GM12892 (cell line): ENCODE measurements around the gene HINT1.
A peak's percentile ranks its signal among the peaks of the same experiment; 100 is the strongest.
"Not testable (repeated sequence)": the region's sequence is repeated elsewhere in the genome, so short reads cannot be mapped to it uniquely, and the experiment has no call there.

Experiments
- DNase-seq: peaks from one replicate; pipeline ENCODE4 v3.0.0; 2011; ENCODE audit not compliant: insufficient read length
- FAIRE-seq: peaks from 2 replicates; lab custom pipeline; 2011; peaks lifted over from hg19 to GRCh38; lab: Jason Lieb, UNC
- POLR2A ChIP-seq: IDR thresholded peaks from 2 replicates; pipeline ENCODE4 v1.6.1; 2011; ENCODE audit warnings: low read depth, low read length, control low read depth
- POLR2AphosphoS5 ChIP-seq: IDR thresholded peaks from 2 replicates; pipeline ENCODE4 v1.6.1; 2011; ENCODE audit warnings: low read depth, low read length, control low read depth
- TAF1 ChIP-seq: IDR thresholded peaks from 2 replicates; pipeline ENCODE4 v1.6.1; 2011; ENCODE audit warnings: low read depth, mild to moderate bottlenecking, control low read depth, low read length, borderline replicate concordance

Gene HINT1

GRCh38 chr5:131196331-131196730 is 31.3 kb upstream of the HINT1 start:
- DNase-seq (no peak), FAIRE-seq (no peak)
- TF ChIP-seq TAF1 (no peak), POLR2A (no peak), POLR2AphosphoS5 (no peak)

DNA sequence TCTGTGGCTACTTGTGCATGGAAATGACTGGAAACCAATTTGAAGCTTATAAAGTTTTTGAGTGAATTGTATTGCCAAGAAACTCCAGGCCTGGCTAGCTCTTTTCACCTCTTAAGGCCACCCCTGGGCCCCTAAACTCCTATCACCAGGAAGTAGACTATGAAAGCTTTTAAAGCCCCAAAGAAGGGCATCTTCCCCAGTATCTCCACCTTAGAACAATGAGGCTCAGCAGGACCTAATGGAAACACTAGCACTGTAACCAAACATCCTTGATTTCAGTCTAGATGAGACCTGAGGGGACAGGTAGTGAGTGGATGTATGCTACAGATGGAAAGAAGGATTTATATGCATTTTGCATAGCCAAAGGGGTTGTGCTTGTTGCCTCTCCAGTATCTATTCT is 30.6 kb upstream of the HINT1 start:
- DNase-seq (no peak), FAIRE-seq (no peak)
- TF ChIP-seq POLR2A, result no peak
- no peak for TF ChIP-seq TAF1
- TF ChIP-seq POLR2AphosphoS5, result no peak

- TF ChIP-seq POLR2AphosphoS5 (no peak), TAF1 (no peak)
- no peak for FAIRE-seq
- no peak for DNase-seq
Observed at GRCh38 chr5:131194725-131195124, 29.7 kb upstream of the HINT1 start.

GRCh38 chr5:131193897-131194296 is 28.8 kb upstream of the HINT1 start:
- FAIRE-seq, result not testable (repeated sequence)

DNA sequence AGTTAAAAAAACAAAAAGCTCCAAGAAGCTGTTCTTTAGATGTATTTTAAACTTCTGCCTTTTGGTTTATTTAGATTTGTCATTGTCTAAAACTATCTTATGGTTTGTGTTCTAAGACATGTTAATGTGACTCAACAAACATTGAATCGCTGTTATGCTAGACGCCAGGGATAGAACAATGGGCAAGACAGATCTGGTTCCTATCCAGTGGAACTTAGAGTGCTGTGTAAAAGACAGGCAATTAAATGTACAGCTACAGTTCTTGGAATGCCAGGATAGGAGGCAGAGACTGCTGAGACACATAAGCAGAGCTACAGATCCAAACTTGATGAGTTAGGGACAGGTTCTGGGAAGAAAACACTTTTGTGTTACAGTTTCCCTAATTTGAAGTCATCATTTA is 28.1 kb upstream of the HINT1 start:
- no peak for DNase-seq
- FAIRE-seq, result peak; percentile 21
- TF ChIP-seq POLR2A, result no peak
- no peak for TF ChIP-seq POLR2AphosphoS5
- TF ChIP-seq TAF1, result no peak

More at GRCh38 chr5:131193897-131194296, 28.8 kb upstream of the HINT1 start:
- DNase-seq, result not testable (repeated sequence)

- FAIRE-seq (no peak), DNase-seq (no peak)
Observed at GRCh38 chr5:131186561-131187256, 21.7 kb upstream of the HINT1 start.

DNA sequence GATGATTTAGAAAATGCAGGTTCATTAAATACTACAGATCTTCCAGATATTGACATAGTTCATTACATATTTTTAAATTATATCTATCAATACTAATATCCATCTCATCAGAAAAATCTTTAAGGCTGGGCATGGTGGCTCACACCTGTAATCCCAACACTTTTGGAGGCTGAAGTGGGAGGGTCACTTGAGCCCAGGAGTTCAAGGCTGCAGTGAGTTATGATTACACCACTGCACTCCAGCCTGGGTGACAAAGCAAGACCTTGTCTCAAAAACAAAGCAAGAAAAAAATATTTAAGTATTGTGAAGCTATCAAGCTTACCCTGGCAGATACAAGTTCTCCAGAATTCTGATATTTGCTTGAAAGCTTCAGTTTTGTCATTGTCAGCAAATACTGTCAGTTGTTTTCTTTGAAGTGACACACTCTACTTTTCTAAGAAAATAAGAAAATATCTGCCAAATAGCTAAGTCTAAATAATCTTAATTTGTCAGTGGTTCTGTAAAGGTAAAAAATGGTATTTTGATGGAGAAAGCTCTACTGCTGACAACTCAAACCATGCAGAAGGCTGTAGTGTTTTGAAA is 20.6 kb upstream of the HINT1 start:
- TF ChIP-seq POLR2A (no peak), TAF1 (no peak), POLR2AphosphoS5 (no peak)
- FAIRE-seq (no peak), DNase-seq (no peak)

More at GRCh38 chr5:131186561-131187256, 21.7 kb upstream of the HINT1 start:
- TF ChIP-seq POLR2A, result no peak
- no peak for TF ChIP-seq POLR2AphosphoS5
- no peak for TF ChIP-seq TAF1

- TF ChIP-seq POLR2A (no peak), TAF1 (no peak), POLR2AphosphoS5 (no peak)
- DNase-seq, result no peak
- no peak for FAIRE-seq
Observed at GRCh38 chr5:131182839-131183238, 17.8 kb upstream of the HINT1 start.

GRCh38 chr5:131180407-131180806 is 15.4 kb upstream of the HINT1 start:
- no peak for FAIRE-seq
- DNase-seq, result no peak
- no peak for TF ChIP-seq POLR2A
- no peak for TF ChIP-seq POLR2AphosphoS5
- no peak for TF ChIP-seq TAF1

DNA sequence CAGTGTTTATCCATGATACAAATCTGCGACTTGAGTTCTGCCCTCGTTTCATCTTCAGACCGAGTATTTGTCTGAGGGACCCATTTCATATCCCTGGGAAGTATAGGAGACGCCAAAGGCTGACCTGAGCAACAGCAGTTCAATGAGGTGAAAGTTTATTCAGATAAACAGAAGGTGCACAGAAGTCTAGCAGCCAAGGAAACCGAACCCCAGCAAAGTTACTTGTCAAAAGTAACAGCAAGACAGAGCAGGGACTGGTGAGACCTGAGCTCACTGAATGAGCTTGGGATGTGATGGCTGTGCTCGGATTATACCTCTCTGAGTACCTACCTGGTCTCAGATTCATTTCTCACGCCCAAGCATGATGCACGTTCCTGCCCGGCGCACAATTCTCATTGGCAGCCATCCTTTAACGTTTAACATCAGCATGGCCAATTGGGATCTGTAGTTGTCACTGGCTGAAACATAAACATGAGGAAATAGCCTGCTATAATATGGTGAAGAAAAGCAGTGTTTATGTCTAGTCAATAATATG is 6.3 kb upstream of the HINT1 start:
- TF ChIP-seq POLR2A, result no peak
- no peak for TF ChIP-seq TAF1
- TF ChIP-seq POLR2AphosphoS5, result no peak
- peak; percentile 66 for FAIRE-seq
- no peak for DNase-seq

- TF ChIP-seq POLR2AphosphoS5 (peak; percentile 34; the same call in 1 of the 2 replicates), POLR2A (peak; percentile 68), TAF1 (no peak)
- peak; percentile 99 for FAIRE-seq
- peak; percentile 62 for DNase-seq
Observed at GRCh38 chr5:131170540-131171275, 5.7 kb upstream of the HINT1 start, which contains the start of gene LYRM7. Gene LYRM7, plus strand, starts transcription at chr5:131170944. Its CDS starts 77 bp downstream, at chr5:131171021.
